GM21528 (cell line): ENCODE data around the gene PNCK.

ENCODE experiments used
- ATAC-seq: cut with Tn5 transposase; IDR thresholded peaks from one replicate; pipeline ENCODE4 v1.9.1; 2021; ENCODE audit warnings: mild to moderate bottlenecking, moderate library complexity; ENCODE audit not compliant: unreplicated experiment, low FRiP score

The PNCK gene

DNA sequence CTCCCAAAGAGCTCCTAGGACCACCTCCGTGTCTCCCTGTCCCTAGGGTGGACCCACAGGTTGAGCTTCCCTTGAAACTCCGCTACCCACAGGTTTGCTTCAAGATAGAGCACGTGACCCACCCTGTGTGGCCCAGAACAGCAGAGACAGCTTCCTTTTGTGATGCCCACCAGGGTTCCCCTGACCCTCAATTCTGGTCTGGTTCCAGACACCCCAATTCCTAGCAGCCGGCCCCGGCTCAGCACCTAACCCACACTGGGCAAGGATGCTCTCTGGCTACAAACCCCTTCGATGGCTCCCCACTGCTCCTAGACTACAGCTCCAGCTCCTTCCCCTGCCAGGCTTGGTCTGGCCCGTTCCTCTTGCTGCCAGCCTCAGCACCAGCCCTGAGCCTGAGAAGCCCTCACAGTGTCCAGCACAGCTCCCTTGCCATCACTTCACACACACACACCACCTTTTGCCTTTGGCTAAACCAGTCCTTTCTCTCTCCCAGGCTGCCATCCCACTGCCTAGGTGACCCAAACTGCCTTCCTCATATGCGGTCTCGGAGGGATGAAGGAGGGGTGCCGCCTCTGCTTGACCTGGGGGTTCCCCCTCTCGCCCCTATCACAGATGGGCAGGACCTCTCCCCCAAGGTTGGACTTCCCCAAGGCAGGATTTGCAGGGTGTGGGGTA lies 6.2 kb downstream of the PNCK start:
- no peak for ATAC-seq

DNA sequence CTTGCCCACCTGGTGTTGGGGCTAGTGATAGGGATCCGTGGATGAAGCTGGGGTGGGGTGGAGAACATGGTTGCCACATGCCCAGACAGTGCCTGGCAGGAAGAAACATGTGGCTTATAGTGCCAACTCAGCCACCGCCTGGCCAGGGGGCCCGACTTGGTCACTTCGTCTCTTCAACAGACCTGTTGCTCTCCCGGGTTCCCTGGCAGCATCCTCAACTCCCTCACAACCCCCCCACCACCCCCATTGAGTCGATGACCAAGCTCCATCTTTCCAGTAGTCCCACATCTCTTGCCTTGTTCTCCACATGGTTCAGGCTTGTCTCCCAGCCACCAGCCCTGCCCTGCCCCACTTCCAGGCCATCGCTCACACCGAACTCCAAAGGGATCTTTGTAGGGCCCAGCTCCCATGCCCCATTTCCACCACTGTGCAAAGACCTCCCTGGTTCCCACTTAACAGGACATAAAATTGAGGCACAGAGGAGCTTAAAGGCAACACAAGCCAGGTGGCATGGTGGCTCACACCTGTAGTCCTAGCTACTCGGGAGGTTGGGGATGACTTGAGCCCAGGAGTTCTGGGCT lies 7.8 kb downstream of the PNCK start:
- no peak for ATAC-seq

DNA sequence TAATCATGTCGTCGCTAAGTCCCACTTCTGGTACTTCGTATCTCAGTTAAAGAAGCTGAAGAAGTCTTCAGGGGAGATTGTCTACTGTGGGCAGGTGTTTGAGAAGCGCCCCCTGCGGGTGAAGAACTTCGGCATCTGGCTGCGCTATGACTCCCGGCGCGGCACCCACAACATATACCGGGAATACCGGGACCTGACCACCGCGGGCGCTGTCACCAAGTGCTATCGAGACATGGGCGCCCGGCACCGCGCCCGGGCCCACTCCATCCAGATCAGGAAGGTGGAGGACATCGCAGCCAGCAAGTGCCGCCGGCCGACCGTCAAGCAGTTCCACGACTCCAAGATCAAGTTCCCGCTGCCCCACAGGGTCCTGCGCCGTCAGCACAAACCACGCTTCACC lies 11.3 kb downstream of the PNCK start:
- ATAC-seq = no peak

DNA sequence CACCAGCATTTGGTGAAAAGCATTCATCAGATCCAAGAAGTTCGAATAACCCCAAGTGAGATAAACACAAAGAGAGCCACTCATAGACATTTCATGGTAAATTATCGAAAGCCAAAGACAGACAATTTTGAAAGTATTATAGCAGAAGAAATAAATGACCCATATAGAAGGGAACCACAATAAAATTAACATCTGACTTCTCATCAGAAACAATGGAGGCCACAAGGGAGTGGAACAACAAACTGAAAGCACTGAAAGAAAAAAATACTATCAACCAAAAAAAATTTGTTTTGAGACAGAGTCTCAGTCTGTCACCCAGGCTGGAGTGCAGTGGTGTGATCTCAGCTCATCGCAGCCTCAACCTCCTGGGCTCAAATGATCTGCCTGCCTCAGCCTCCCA lies 14.3 kb downstream of the PNCK start:
- ATAC-seq = no peak

DNA sequence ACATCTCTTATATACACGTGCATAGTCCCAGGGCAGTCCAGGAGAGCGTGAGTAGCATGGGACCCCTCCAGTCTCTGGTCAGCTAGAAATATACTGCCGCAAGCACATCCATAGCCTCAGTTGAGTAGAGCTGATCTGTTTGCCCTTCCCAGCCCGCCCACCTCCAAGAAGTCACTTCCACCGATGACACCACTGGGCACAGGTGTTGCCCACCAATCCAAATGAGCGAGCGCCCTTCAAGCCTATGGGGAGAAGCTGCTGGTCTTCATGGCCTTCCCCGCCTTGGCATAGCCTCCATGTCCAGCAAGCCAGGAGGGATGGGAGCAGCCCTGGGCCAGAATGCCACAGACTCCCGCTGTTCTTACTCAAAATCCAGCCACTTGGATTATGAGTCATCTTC lies 16.5 kb downstream of the PNCK start:
- ATAC-seq = no peak

DNA sequence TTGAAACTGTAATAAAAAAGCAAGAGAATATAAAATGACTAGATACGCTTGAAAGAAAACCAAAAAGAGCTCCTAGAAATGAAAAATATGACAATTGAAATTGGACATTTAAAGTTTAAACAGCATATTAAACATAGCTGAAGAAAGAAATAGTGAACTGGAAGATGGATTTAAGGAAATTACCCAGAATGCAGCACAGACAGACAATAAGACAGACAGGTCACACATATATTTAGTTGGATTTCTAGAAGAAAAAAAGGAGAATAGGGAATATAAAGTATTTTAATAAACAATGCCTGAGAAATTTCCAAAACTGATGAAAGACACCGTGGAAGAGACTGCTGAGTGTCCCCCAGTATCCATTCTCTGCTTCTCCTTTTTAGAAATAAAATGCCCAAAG lies 20.1 kb downstream of the PNCK start:
- ATAC-seq = no peak

DNA sequence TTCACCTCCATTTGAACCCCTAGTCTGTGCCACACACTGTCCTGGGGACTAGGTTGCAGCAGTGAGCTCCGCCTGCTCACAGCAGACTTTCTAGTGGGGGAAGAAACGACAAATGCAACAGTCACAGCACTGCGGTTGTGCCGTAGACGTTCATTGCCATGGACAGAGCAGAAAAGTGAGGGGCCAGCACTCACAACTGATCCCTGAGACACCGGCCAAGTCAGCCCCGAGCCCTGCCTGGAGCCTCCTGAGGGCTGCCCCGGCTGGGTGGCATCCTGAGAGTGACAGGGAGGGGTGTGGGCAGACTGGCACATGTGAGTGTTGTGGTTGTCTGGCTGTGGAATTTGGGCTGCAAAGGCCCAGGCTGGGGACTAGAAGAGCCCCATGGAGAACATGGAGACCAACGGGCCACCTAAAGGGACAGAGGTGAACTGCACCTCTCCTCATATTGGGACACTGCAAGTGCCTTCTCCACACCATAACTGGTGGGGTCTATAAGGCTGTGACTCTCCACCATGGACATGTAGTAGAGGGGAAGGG lies 22.0 kb downstream of the PNCK start:
- ATAC-seq = no peak

DNA sequence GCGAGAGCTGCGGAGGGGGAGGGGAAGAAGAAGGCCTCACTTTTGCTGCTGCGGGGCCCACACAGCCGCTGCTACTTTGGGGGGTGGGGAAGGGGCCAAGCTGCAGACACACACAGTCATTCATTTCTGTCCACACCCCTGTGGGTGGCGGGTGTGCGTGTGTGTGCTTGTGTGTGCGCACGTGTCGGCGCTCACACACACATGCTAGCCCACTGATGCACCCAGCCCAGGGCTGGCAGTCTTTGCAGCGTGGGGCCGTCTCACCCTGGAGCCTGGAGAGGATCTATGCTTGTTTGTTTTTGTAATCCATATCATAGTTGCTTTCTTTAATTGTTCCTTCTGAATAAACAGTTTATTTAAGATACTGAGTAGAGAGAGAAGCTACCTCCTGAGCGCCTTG lies 22.7 kb downstream of the PNCK start:
- ATAC-seq = no peak

DNA sequence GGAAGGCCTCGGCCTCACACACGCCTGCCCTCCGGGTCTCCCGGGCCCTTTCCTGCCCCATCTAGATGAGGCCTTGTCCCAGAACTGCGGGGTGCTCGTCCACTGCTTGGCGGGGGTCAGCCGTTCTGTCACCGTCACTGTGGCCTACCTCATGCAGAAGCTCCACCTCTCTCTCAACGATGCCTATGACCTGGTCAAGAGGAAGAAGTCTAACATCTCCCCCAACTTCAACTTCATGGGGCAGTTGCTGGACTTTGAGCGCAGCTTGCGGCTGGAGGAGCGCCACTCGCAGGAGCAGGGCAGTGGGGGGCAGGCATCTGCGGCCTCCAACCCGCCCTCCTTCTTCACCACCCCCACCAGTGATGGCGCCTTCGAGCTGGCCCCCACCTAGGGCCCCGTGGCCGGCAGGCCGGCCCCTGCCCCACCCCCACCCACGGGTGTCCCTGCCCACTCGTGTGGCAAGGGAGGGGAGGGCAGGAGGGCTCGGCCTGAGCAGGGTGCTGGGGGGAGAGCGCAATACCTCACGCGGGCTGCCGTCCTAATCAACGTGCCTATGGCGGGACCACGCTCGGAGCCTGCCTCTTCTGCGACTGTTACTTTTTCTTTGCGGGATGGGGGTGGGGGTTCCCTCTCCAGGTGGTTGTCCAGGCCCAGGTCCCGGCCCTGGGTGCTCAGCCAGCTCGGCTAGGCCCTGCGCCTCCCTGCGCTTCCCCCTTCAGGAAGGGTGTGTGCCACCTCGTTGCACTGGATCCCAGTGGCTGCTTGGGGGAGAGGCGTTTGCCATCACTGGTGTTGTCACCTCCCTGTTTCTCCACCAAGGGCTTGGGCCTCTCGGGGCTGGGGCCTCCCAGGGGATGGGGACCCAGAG lies 23.5 kb downstream of the PNCK start:
- no peak for ATAC-seq

DNA sequence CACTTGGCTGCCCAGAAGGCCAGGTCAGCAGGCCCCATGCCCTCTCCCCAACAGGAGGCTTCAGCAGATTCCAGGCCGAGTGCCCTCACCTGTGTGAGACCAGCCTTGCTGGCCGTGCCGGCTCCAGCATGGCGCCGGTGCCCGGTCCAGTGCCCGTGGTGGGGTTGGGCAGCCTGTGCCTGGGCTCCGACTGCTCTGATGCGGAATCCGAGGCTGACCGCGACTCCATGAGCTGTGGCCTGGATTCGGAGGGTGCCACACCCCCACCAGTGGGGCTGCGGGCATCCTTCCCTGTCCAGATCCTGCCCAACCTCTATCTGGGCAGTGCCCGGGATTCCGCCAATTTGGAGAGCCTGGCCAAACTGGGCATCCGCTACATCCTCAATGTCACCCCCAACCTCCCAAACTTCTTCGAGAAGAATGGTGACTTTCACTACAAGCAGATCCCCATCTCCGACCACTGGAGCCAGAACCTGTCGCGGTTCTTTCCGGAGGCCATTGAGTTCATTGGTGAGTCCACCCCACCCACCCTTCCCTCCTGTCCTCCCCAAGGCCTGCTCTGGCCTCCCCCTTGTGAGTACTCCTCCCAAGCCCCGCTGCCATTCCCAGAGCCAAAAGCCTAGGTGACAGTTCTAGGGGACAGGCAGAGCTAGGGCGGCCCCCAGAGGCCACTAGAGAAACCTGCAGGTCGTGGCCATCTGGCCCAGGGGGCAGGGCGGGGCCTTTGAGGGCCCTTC lies 24.3 kb downstream of the PNCK start:
- ATAC-seq = no peak

DNA sequence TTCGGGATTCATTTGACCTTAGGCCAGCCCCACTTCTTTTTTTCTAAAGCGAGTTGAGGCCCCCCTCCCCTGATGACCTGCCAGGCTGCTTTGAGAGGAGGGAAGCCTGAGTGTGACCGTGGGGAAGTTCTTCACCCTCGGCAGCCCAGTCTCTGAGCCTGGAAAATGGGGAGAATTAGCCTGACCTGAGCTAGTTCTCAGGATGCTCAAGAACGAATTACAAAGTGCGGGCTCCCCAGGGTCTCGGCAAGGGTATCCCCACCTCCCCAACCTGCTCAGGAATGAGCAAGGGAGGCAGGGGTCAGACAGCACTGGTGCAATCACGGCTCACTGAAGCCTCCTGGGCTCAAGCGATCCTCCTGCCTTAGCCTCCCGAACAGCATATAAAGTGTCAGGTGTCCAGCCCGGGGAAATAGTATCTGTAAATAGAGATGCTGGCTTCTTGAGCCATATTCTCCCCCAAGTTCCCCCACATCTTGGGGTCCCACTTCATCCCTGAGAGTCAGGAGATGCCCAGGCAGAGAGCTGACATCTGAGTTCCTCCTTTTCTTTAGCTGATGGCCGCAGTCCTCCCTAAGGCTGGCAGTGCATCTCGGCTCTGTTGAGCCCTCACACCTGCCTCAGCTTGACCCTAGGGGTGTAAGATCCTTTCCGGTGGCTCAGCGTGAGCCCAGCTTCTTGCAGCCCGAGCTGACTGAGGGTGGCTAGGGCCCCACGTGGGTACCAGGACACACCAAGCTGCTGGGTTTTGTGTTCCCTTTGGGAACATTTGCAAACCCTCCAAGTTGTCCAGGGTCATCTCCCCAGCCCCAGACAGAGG lies 25.0 kb downstream of the PNCK start:
- ATAC-seq = no peak

DNA sequence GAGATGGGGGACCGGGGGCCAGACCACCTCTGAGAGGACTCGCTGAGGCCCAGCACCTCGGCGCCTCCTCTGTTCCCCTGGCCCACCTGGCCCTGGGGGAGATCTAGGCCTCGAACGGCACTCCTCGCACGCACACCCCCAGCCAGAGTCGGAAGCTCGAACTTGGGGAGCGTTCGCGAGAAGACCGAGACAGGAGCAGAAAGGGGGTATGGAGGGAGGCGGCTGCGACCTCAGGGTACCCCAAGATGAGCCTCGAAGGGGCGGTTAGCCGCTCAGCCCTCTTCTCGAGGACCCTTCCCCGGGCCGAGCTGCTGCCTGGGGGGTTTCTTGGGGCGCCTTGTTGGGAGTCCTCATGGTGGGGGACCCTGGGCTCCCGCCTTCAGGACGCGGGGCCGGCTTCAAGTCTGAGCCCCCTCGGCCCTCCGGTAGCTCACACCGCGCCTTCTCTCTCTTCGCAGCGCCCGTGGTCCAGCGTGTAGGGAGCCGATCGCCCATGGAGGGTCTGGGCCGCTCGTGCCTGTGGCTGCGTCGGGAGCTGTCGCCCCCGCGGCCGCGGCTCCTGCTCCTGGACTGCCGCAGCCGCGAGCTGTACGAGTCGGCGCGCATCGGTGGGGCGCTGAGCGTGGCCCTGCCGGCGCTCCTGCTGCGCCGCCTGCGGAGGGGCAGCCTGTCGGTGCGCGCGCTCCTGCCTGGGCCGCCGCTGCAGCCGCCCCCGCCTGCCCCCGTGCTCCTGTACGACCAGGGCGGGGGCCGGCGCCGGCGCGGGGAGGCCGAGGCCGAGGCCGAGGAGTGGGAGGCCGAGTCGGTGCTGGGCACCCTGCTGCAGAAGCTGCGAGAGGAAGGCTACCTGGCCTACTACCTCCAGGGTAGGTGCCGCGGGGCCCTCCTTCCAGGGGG lies 25.9 kb downstream of the PNCK start:
- ATAC-seq = no peak

DNA sequence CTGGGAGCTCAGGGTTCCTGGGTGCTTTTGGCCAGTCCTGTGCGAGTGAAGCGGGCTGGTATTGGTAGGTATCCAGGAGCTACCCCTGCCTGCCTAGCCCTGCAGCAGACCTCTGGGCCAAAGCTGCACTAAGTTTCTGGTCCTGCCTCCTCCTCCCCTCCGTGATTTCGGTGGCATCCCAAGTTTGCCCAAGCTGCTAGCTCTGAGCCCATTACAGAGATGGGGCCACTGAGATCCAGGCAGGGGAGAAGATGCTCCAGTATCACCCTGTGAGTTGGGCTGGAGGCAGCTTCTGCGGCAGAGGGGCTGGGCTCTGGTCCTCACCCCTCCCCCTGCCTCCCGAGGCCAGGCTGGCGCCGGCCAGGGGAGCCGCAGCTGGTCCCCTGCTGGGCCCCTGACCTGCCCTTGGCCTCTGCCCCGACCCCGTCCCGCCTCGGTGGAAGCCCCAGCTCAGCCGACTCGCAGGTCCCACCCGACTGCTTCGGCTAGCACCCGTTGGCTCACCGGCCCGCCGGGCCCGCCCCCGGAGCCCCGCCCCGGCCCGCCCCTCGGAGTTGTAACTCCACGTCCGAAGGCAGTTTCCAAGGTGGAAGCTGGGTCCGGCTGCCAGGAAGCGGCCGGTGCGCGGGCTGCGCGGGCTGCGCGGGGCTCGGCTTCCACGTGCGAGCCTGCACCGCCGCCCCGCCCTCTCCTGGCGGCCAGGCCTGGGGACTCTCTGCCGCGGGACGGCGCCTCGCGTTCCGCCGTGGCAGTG lies 26.8 kb downstream of the PNCK start, which contains the start of gene DUSP9:
DUSP9 (plus strand) TSS at position 584 of the 754 bp plus-strand sequence. CDS start 751 bp downstream, outside the sequence.
- ATAC-seq = no peak

DNA sequence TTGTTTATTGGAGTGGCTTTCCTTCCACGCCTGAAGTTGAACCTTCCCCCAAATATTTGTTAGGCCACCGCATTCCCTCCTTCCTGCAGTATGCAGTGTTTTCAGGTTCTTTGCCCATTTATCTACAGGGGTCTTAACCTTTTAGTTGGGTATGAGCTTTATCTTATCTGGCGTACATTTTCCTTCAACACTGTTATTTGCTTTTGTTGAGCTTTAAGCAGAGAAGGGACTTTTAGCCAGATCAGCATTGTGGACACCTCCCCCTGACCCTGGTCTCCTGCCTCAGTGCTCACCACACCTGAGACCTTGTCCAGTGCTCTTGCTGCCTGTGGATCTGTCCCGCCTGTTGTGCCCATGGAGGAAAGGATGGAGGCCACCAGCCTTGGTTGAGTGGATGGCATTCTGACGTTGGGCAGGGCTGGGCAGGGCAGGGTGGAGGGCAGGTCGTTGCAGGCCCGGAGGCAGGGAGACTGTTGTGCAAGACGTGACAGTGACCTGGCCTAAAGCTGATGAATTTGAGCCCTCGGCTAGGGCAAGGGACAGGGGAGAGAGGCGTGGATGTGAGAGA lies 27.6 kb downstream of the PNCK start:
- no peak for ATAC-seq

DNA sequence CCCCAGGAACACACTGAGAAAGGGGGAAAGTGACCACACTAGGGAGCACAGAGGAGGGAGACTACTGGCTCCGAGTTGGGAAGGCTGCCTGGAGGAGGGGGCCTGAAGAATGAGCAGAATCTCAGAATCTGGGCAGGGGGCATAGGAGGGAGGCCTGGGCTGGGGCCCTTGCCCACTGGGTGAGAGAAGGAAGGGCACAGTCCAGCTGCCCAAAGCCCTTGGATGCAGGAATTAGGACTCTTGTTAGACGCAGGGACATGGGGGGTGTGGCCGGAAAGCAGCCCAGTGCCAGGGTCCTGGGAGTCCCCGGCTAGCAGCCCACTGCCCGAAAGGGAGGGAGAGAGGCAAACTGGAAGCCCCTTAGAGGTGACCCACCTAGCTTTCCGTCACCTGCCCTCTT lies 28.5 kb downstream of the PNCK start:
- no peak for ATAC-seq

DNA sequence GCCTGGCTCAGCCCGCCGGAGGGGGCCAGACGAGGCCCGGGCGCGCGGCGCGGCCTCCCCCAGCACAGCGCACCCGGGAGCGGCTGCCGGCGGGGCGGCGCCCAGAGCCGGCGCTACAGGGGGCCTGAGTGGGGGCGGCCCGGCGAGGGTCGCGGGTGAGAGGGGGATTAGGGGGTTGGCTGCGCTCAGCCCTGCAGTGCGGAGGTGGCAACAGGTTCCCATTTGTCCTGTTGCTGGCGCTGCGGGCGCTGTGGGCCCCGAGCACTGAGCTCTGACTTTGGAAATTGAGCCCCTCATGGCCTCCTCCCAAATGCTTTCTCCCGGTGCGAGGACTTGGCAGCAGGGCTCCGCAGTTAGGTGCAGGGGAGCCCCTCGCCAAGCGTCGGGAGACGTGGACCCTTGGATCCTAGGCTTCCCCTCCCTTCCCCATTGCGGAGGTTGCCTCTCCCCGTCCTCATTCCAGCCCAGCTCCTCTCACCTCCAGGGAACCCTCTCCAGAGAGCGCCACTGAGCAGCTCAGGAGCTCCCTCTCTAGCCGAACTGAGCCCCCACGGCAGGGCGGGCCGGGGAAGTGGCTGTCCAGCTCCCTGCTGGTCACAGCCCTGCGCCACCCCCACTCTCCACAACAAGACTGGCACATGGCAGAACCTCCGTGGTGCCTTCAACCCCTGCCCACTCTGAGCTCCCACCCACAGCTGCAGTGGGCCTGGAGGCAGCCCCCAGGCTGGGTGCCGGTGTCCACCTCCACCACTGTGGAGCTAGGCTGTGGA lies 29.1 kb downstream of the PNCK start:
- ATAC-seq = no peak
